GM21447 (cell line): Measurements from ENCODE around the gene KMO.
A peak's percentile ranks its signal among the peaks of the same experiment; 100 is the strongest.

Experiments
- ATAC-seq: cut with Tn5 transposase; IDR thresholded peaks from one replicate; pipeline ENCODE4 v1.9.1; 2021; ENCODE audit not compliant: unreplicated experiment

Gene KMO

DNA sequence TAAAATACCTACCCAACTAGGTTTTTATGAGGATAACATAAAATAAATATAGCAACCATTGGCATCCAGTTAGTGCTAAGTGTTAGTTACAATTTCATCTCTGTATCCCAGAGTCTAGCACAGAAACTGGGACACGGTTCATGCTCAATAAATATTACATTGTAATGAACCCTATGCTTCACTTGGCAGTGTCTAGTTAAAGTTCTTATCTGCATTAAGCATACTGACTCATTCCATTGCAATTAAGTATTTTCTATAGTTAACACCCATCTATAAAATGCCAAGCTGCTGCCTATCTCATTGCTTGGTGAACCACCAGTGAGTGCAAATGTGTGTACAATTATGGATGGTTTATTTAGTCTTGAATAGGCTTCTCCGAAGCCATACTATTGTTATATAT, 92.8 kb downstream of the KMO start:
- no peak for ATAC-seq

DNA sequence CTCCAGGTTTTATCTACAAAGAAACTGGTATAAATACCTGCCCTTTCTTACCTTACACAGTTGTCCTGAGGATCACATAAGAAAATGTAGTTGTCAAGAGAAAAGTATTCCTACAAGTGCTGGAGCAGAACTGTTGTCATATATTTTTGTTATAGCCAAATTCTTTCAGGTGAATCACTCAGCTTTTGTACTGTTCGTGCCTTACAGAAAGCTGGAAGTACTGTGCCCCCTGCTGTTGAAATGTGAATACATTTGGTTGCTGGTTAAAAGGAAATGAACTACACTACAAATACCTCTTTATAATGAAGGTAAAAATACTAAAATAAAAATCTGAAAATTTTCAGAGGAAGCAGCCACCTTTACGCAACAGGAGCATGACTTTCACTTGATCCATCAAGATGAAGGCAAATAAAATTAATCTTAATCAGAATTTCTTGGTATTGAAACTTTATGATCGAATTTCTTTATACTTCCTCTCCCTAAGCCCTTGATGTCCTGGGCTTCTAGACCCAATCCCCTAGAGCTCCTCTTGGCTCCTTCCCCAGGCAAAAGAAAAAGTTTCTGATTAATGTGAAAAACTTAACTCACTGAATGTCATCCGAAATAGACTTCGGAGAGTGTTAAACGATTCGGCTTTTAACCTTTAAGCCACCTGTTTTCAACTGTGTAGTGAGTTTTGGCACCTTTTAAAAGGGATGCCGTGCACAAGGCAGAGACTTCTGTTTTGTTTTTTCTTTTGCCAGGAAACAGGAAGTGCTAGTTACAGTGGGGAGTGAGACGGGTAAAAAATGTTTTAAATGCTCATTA, 95.5 kb downstream of the KMO start:
- ATAC-seq: peak; percentile 80

DNA sequence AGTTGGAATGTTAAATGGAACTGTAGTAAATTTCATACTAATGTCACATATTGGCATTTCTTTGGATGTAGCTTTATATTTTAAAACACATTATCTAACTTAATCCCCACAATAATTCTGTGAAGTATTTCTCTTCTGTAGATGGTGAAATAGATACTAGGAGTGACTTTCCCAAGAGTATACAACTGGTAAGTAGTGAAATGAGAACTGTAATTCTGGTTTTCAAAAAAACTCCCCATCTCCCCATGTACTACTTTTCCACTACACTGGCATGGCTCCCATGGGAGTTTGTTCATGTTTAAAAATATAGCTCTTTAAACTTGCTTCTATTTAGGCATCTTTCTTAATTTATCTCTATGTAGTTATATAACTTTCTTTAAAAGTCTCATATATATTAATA, 97.8 kb downstream of the KMO start:
- ATAC-seq: no peak

DNA sequence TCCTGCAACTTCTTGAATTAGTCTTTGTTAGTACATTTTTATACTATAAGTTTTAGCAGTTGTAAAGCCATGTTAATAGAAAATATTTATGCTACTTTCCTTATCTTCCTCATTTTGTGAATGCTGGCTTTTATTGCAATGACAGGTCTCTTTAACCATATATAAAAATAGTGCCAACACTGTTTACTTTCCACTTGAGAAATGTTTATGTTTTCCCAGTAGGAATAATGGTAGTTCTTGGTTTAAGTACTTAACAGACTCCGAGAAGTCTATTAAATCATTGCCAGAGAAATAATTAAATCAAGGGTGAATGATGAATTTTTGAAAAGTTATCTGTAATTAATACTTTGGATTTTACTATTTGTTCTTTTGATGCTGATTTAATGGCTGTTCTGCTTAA, 98.3 kb downstream of the KMO start:
- no peak for ATAC-seq

DNA sequence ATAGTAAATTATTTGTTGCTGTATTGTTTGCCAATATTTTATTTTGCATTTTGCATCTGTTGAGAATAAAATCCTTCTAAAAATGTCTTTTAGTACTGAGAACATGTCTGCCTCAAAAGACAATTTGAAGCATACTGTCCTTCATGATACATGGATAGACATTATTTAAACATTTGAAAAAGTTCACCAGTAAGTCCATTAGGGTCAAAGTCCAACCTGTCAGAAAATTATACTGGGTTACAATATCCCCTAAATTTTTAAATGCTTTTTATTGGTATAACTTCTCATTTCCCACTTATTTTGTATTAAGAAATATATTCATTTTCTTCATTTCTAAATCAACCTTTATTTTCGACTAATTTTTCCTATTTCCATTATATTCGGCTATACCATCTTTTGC, 98.7 kb downstream of the KMO start:
- ATAC-seq: no peak

DNA sequence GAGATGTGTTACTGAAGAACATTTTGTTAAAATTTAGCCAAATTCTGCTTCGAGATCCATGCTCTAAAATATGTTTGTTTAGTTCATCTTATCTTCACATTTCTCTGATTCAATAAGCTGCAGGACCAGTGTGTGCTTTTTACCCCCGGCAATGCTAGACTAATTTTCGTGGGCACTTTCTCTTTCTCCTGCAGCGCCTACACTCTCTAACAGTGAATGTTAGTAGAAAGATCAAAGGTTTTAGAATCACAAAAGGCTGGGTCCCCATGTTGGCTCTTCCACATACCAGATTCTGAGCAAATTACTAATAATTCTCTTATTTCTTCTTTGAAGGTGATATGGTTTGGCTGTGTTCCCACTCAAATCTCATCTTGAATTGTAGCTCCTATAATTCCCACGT, 99.5 kb downstream of the KMO start:
- no peak for ATAC-seq

DNA sequence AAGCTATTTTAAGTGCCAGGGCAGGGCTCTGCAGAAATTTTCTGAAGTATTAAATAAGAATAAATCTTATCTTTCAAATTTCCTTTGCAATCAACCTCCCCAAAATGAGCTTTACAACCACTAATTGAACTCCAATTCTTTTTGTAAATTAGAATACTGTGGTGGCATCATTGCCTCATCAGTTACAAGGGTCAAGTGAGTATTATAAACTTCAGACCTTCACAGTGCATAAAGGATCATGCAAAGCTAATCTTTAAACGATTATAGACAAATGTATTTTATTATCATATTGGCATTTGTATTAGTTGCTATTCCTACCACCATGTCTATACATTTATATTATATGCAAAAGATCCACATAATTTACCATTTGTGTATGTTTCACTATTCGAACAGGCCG, 100.8 kb downstream of the KMO start:
- ATAC-seq: no peak

DNA sequence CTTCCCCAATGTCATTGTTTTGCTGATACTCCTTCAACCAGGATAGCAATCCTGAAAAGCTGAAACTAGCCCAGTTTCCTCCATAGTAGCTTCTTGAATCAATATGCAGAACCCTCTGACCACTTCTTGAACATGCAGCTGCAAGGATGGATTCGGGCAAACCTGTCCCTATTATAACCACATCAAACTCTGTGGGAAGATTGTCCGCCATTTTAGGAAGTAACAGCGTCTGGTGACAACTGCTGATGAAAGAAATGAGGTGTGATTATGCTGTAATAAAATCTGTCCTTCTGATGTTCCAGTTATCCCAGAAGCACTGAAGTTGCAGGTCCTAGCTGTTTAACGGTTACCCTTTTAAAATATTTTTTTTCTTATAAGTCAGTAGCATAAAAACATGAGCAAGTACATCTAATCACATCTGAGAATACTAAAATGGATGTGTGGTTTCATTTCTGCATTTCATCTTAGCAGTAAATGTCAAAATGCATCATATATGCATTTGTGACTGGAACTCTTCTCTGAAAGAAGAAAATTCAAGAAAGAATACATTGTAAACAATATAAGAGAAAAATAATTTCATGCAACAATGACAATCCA, 103.5 kb downstream of the KMO start:
- ATAC-seq: no peak

DNA sequence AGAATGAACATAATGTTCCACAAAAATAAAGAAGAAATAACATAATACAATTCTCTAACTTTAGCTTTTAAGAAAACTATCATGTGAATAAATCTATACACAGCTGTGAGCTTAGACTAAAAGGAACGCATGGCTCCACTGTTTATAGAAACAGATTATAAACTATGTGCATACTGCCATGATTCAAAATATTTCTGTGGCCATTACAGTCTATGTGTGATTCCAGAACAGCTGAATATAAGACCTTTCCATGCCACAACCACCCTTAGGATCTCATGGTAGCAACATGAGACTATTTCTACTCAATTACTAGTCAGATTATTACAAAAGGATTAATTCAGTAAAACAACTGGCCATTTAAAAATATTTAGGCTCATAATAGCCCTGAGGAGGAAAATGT, 104.1 kb downstream of the KMO start:
- no peak for ATAC-seq

DNA sequence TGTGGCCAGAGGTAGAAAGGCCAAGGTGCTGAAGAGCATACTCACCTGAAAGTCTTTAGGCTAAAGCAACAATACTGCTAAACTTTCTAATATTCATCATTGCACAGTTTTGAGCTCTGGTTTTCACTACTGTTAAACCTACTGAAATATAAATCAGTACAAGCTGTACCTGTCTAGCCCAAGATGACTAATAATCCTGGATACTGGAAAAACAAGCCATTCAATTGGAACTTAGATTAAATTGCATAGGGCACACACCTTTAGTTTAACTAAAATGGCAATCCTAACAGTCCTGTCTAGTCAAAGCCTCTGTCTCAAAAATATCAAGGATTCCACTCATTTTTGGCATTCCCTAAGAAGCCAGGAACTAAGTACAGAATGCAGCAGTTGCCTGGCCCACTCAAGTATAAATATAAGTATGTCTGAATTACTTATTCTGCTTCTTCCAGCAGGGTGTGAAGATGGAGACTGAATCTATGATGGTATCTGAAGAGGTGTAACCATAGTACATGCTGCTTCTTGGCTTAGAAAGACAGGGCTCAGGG, 104.9 kb downstream of the KMO start:
- ATAC-seq: no peak

DNA sequence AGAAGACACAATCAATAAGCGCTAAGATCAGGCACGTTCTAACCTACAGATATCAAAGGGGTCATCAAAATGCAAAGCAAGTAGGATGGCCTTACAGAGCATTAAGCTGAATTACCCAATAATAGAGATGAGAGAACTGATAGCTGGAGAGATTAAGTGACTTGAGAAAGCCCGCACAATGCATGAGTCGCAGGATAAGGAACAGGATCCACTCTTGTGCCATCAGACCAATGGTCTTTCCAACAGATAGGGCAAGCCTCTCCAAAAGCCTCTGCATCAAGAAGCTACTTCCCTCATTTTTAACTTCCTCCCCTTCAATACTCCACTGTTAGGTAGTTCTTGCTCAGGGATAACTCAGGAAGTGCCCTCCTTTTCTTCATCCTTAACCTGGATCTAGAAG, 105.4 kb downstream of the KMO start:
- no peak for ATAC-seq

DNA sequence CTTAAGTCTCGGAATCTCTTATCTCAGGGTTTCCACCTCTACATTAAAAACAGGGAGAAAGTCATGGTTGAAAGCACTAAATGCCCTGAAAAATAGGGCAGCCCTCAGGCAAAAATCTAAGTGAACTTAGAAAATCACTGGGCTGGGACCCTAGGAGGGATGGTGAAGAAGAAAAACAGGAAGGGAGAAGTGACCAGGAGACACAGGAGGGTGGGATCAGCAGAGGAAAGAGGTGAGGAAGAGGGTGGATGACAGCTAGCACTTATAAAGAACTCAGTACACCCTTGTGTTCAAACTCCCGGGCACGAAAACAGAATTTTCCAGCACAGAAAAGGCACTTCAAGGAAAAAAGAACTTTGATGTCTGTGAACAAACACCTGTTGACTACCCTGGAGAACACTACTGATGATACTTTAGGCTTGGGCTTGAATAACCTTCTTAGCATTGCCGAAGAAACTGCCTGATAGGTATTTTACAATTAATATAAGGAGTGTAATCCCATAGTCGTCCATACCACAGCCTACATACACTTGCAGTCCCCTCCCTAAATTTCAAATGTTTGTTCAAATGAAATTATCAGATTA, 106.0 kb downstream of the KMO start:
- no peak for ATAC-seq

DNA sequence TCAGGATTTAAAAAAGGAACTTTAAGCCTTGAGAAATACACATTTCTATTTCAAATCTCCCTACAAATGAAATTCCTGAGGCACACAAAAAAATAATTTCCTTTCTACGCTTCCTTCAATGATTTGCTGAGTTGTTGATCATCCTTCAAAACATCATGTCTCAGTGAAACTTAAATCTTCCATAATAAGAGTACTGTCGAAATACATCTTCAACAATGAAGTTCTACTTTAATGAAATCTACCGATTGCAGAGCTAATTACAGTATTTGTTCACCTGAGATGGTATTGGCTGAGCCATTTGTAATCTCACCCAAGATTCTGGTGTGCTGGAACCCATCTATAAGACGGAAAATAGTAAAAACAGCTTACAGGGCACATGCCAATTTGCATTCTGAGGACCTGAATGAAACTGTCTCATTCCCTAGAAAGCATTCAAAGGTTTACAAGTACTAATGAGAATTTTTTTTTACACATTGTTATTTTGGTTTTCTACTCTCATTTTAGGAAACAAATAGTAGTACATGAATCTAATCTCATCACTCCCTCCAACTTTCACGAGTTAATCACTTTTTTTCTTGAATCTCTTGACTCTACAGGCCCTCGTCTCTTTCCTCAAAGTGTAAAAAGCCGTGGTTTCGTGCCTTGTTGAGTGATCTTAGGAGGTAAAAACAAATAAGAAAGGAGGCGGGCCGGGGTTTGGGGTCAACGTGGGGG, 106.9 kb downstream of the KMO start:
- no peak for ATAC-seq

DNA sequence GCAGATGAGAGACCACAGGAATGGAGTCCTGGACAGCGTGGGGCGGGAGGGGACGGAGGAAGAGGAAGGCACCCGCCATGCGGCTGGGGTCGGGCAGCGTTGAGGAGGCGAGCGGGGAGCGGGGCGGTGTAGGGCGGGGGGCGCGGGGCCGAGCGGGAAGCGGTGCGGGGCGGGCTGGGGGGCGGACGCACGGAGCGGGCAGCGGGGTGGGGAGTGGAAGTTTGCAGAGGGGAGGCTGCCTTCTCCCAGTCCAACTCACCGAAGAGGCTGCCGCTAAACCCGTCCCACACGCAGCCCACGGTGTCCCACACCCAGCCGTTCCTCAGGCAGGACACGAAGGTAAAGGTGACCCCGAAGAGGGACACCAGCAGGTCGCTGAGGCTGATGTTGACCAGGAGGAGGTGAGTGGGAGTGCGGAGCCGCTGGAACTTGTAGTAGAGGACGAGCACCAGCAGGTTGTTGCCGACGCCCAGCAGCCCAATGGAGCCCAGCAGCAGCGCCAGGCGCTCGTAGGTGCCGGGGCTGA, 107.5 kb downstream of the KMO start:
- peak; percentile 38 for ATAC-seq

DNA sequence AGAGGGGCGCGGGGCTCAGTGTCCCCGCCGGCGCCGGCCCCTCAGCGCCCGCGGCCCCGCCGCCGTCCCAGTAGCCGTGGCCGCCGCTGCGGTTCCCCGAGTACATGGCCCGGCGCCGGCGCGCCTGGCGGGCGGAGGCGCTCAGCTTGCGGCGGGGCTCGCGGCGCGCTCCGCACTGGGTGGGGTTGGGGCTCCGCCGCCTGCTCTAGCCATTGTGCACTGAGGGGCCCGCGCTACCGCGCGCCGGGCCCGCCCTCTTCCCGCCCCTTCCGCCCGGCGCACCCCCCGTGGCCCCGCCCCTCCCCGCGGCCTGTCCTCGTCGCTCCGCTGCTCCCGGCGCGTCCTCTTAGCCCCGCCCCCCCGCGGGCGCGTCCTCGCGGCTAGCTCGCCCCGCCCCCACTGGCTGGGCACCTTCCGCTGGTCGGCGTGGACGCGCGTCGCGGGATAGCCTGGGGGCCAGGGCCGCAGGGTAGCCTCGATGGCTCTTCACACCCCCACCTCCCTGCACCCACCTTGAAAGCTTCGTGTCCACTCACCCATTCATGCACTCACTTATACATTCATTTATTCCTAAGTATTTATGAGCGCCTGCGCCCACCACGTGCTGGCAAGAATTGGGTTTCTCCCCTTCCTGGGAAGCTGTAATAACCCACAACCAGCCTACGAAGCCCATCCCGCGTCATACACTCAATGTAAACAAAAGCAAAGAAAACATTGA, 108.1 kb downstream of the KMO start, which contains the start of the genes CHML and OPN3:
Gene CHML, minus strand, starts transcription at position 221 of the 718 bp plus-strand sequence. CDS start 4,603 bp downstream, outside the sequence.
Gene OPN3, minus strand, starts transcription at position 221 of the 718 bp plus-strand sequence. Its CDS starts 115 bp downstream, at position 106.
- ATAC-seq: peak; percentile 77

DNA sequence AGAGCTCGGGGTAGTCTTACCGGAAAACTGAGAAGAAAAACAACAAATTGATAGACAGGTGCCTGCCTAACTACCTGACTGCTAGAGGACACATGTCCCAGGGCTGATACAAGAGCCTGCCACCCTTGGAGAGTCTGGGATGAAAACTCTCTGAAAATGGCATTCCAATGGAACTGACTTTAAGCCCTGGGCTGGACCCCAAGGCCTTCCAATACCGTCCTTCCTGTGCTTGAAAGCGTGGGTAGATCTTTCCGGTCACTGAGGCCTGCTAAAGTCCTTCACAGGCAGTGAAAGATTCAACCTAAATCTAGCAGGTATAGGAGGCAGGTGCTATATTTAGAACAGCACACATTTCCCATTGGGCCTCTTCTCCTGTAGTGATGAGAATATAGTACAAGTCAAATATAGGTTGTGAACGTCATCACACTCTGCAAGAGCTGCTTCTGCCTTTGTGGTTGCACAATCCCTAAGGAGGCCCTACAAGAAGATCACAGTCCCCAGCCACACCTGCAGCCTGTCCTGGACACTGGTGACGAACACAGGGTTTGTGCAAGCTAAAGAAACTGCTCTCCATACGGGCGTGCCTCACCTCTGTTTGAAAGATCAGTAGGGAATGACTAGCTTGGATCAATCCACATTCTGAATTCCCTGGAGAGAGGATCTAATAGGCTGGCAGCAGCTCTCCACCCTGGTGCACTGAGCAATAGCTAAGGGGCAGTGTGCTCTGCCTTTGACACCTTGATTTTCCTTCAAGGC, 108.9 kb downstream of the KMO start:
- ATAC-seq: no peak

DNA sequence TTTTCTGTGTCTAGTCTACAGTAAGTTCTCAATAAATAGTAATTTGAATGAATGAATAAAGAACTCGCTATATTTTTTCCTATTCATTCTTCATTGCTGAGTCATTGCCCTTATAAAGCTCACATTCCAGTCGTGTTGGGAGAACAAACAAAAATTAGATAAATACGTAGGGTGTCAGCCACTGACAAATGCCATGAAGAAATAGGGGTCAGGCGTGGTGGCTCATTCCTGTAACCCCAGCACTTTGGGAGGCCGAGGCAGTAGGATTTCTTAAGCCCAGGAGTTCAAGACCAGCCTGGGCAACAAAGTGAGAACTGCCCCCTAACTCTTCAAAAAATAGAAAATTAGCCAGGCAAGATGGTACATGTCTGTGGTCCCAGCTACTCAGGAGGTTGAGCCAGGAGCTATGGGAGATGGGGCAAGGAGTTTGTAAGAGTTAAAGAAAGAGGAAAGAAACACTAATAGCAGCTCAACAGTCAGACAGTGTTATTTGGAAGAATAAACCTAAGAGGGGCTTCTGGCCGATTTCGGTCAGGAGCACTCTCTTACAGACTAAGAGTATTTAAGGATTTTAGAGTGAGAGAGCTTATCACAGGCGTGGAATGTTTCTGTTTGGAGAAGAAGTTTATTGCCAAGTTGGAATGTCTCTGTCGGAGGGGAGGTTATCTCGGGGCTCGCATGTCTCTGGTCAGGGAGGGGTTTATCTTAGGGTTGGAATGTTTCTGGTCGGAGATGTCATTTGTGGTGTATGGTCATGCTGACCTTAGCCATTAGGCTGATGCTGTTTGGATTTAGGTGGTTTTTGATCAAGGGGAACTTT, 109.8 kb downstream of the KMO start:
- ATAC-seq: no peak

DNA sequence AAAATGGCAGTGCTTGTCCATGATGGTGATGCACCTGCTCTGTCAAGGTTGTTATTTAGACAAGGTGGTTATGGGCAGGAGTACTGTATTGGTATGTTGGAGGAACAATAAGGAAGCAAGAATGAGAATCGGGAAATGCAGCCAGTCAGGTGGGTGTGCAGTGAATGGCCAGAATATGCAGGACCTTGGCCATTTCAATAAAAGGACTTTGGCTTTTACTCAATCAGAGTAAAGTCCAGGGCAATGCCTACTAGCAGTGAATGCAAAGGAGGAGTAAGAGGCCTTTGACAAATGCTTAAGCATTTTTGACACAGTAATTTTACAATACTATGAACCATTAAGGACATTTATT, 110.4 kb downstream of the KMO start:
- no peak for ATAC-seq

DNA sequence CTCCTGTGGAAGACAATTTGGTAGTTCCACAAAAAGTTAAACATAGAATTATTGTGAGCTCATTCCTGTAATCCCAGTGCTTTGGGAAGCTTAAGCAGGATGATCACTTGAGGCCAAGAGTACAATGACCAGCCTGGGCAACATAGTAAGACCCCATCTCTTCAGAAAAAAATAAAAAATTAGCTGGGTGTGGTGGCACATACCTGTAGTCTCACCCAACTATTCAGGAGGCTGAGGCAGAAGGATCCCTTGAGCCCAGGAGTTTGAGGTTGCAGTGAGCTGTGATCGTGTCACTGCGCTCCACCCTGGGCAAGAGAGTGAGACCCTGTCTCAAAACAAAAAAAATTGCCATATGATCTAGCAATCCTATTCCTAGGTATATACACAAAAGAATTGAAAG, 112.1 kb downstream of the KMO start:
- ATAC-seq: no peak
